Measurements from ENCODE around the gene TMED4. TPM values are rescaled to one million over a fixed set of nuclear protein-coding genes. Genes with fewer than 3 reads are reported as not detected.
"Not testable (repeated sequence)": the region's sequence is repeated elsewhere in the genome, so short reads cannot be mapped to it uniquely, and the experiment has no call there.

The TMED4 gene
- total RNA-seq, 2 donors from 2014 or later, result 55.1 to 73.2 TPM

DNA sequence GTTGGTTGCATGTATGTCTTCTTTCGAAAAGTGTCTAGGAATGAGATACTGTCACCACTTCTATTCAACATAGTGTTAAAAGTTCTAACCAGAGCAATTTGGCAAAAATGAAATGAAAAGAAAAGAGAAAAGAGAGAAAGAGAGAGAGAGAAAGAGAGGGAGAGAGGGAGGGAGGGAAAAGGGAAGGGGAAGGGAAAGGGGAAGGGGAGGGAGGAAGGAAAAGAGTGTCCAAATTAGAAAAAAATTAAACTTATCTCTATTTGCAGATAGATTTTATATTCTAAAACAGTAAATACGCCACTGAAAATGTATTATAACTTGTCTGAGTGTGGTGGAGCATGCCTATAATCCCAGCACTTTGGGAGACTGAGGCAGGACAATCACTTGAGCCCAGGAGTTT lies 24.5 kb downstream of the TMED4 start:
- intact Hi-C loops (cut with DNase I), result no loop called here
- DNase-seq, result no peak
- no peak for ATAC-seq

DNA sequence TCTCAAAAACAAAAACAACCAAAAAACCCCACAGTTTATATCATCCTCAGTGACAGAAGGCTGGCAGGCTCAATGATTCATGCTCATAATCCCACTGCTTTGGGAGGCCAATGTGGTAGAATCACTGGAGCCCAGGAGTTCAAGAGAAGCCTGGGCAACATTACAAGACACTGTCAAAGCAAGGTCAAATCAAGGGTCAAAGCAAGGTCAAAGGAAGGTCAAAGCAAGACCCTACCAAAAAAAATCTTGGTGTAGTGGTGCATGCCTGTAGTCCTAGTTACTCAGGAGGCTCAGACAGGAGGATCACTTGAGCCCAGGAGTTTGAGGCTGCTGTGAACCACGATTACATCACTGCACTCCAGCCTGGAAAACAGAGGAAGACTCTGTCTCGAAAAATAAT lies 26.7 kb downstream of the TMED4 start:
- DNase-seq, result no peak
- intact Hi-C loops (cut with DNase I), result no loop called here
- ATAC-seq, result no peak

DNA sequence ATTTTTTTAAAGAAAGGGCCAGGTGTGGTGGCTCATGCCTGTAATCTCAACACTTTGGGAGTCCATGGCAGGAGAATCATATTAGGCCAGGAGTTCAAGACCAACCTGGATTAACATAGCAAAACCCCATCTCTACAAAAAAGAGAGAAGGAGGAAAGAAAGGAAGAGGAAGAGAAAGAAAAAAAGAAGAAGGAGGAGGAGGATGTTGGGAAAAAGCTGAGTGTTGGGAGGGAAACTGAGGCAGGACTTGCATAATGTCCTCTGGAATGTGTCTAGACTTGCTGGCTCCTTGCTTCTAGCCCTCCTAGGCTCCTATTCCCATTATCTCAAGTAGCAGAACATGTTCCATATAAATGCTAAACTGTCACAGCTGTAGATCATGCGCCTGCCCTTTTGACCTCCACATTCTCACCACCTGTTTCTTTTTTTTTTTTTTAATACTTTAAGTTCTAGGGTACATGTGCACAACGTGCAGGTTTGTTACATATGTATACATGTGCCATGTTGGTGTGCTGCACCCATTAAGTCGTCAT lies 29.5 kb downstream of the TMED4 start:
- intact Hi-C loops (cut with DNase I); ATAC-seq; DNase-seq: not testable (repeated sequence)

DNA sequence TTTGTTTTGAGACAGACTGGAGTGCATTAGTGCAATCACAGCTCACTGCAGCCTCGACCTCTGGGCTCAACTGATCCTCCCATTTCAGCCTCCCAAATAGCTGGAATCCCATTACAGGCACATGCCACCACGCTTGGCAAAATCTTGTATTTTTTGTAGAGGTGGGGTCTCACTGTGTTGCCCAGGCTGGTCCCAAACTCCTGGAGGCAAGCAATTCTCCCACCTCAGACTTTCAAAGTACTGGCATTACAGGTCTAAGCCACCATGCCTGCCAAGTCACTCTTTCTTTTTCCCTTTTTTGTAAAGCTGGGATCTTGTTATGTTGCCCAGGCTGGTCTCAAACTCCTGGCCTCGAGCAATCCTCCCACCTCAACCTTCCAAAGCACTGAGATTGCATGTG lies 32.6 kb downstream of the TMED4 start:
- ATAC-seq, result no peak
- intact Hi-C loops (cut with DNase I), result no loop called here
- DNase-seq, result no peak

DNA sequence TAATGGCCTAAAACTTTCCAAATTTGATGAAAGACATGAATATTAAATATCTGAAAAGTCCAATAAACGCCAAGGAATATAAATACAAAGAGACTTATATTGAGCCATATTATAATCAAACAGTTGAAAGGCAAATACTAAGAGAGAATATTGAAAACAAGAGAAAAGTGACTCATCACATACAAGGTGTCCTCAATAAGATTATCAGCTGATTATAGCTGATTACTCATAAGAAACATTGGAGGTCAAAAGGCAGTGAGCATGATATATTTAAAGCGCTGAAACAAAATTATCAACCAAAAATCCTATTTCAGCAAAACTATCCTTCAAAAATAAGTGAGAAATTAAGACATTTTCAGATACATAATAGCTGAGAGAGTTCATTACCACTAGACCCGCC lies 33.1 kb downstream of the TMED4 start:
- intact Hi-C loops (cut with DNase I), result no loop called here
- DNase-seq (no peak), ATAC-seq (no peak)

DNA sequence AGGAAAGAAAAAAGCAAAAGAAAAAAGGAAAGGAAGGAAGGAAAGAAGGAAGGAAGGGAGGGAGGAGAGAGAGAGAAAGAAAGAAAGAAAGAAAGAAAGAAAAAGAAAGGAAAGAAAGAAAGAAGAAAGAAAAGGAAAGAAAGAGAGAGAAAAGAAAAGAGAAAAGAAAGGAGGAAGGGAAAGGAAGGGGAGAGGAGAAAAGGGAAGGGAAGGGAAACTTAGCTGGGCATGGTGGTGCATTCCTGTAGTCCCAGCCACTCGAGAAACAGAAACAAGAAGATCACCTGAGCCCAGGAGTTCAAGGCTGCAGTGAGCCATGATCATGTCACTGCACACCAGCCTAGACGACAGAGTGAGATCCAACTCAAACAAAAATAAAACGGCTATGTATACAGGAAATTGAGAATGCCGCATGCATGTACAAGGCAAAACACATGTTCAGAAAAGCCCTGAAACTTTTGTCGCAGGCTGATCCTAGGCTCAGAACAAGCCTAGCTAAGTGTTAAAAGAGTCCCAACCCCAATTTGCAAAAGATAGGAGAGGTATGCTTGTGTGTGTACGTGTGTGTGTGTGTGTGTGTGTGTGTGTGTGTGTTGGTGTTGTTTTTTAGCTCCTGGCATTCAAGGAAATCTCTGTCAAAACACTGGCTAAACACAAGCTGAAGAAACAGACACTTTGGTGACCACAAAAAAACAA lies 34.3 kb downstream of the TMED4 start:
- no peak for ATAC-seq
- intact Hi-C loops (cut with DNase I), result no loop called here
- no peak for DNase-seq

DNA sequence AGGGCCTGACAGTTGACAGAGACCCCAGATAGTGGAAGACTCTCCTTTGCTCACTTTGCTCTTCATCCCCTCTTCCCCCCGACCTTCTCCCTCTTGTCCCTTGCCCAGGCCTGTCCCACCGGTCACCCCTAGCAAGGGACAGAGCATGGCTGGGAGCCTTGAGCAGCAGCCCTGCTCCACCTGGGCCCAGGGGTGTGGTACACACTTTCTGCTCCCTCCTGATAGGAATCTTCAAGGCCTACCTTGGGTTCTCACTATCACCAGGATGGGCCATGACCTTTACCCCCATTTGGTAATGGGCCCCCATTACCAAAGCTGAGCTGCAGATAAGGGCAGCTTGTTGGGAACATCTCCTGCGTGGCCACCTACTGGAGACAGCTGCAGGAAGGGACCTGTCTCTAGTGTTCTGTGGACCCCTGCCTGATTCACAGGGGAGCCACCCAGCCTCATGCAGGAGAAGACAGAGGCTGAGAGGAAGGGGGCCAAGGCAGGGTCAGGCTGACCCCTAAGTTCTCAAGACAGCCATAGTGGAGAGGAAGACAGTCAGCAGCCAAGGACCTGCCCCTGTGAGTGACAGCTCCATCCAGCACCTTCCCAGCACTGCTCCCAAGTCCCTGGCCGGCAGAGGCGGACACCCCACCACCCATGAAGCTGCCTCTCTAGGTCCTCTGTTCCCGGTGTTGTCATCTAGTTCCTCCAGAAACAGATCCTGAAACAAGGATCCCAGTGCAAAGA lies 40.0 kb downstream of the TMED4 start:
- intact Hi-C loops (cut with DNase I), result no loop called here
- no peak for DNase-seq
- ATAC-seq, result no peak

DNA sequence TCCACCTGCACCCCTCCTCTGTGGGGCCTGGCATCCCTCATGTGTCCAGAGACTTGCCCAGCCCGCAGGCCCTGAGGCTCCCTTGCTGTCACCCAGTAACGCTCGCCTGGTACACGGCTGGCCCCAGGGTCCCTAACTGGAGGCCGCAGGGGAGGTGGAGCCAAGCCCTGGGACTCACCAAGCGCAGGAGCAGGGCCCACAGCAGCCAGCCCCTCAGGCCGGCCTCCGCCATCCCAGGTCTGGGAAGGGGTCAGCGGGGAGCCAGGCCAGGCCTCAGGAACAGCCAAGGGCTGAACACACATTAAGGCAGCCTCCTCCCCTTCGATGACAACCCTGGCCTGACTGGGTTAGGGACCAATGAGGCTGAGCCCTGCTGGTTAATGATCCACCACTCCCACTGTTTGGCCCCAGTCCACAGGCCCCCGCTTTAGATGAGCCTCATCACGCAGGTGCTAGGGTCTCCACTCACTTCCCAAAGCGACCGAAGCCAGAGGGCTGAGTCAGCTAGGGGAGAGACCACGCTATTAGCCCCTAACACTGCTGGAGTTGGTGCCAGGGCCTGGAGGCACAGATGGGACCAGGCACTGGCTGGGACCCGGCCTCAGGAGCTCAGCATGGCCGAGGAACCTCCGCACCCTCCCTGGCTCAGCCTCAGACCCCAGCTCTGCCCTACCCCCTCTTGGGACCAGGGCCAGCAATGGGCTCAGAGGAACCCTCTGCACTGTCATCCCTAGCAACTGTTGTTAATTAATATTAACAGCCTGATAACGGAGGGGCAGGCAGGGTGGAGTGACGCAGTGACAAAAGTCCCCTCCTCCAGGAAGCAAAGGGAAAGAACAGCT lies 40.8 kb downstream of the TMED4 start, which contains the start of gene NPC1L1:
Gene NPC1L1, minus strand, starts transcription at position 303 of the 842 bp plus-strand sequence. Its CDS starts 71 bp downstream, at position 232.
- no peak for ATAC-seq
- intact Hi-C loops (cut with DNase I), result no loop called here
- DNase-seq, result no peak

DNA sequence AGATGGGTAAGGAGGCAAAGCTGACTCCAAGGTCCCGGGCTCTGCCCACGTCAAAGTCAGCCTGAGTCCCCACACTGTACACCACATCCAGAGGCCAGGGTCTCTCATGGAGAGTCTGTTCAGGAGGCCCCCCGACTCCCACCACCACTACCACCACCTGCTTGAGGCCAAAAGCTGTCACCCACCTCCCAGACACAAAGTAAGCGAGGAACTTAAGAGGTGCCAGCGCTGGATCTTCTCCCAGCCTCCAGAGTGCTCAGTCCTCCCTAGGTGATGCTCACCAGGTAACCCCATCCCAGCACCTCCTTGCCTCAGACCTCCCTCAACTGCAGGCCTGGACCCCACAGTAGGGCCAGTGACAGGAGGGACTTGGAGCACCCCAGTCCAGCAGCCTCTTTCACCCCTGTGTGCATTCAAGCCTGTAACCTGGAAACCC lies 41.4 kb downstream of the TMED4 start:
- intact Hi-C loops (cut with DNase I), result no loop called here
- no peak for DNase-seq

DNA sequence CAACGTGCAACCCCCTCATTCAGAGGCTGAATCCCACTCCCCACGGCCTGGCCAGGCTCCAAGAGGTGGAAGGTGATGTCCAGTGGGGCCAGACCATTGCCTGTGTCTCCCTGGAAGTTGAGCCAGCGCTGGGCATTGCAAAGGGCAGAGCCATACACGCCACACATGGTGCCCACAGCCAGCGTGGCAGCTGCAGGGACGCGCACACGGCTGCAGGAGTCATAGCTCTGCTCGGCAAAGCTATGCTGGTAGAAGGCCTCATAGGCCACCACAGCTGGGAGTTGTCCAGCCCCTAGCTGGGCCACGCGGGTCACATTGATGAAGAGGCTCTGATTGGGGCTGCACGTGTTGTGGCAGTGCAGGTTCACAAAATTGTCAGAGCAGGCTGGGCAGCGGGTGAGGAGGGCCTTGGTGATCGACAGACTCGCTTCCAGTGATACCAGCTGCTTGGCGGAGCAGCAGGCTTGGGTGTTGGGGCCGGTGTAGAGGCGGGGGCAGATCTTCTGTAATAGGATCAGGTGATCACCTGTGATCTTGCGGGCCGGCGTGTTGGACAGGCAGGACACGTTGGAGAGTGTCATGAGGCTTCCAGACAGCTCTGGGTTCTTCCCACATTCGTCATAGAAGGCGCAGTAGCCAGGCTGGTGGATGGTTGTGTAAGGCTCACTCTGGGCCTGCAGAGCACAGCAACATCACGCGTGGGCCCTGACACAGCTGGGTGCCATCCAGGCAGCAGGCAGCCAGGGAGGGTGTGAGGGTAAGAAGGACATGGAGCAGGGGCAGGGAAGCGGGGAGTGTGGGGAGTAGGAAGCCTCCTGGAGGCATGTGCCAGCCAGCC lies 42.1 kb downstream of the TMED4 start:
- ATAC-seq (peak in 1 of 2 donors; percentile 84), DNase-seq (no peak)
- intact Hi-C loops (cut with DNase I), result no loop called here

More for the DNA sequence above, 41.4 kb downstream of the TMED4 start:
- no peak for ATAC-seq

DNA sequence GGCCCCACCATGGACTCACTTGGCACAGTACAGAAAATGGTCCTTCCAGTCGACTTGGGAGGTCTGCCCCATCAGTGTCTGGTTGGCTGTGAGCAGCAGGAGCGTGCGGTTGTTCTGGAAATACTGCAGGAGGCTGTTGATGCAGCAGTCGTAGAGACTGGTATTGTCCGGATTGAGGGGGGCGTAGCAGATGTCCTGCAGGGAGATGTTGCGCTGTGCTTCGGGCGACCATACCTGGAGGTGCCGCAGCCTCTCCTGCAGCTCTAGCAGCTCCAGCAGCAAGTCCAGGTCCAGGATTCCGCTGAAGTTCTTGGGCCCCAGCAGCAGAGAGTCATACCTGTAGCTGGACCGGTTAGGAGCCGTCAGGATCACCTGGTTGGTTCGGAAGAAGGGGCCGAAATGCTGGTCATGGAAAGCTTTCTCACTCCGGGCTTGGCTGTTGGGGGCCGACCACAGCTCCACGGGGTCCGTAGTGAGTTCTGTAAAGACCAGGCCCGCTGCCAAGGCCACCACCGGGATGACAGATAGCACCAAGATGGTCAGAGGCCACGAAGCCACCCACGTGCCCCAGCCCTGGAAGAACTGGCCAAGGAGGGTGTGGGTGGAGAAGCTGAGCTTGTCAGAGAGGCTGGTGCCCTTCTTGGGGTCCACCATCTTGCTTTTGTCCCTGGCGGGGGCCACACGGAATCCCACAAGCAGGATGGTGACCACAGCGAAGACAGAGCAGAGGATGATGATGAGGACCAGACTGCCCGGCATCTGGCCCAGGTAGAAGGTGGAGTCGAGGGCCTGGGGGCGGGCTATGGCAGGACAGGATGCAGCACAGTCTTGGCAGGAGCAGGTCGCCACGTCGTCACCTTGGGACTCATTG lies 43.0 kb downstream of the TMED4 start:
- DNase-seq (no peak), ATAC-seq (no peak)
- intact Hi-C loops (cut with DNase I), result no loop called here

DNA sequence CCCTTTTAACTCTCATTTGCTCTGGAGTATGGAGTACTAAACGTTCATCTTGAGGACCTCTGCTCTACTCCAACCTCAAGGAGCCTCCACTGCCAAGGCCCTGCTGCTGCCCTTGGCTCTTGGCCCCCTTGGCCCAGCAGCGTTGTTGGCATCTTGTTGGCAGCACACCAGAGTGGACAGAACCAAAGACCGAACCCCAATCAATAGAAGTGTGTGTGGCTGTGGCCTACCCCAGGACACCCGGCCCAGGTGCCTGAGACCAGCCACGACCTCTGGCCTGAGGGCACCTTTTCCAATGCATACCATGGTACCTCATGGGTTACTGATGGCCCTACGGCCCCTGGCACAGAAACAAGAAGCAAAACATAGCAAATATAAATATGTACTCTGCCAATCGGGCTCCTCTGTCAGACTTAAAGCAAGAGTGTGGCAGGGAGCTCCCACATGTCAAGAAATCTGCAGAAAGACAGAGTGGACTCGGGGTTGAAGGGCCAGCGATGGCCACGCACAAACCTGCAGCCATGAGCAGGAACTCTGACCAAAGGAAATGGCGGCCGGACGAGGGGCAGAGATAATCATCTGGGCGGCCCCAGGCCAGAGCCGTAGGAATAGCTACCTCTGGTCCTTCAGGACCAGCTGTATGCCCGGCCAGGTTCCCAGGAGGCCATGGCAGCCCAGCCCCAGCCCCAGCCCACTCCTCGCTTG lies 43.8 kb downstream of the TMED4 start:
- ATAC-seq, result peak in 1 of 2 donors; percentile 50
- intact Hi-C loops (cut with DNase I), result no loop called here
- no peak for DNase-seq

DNA sequence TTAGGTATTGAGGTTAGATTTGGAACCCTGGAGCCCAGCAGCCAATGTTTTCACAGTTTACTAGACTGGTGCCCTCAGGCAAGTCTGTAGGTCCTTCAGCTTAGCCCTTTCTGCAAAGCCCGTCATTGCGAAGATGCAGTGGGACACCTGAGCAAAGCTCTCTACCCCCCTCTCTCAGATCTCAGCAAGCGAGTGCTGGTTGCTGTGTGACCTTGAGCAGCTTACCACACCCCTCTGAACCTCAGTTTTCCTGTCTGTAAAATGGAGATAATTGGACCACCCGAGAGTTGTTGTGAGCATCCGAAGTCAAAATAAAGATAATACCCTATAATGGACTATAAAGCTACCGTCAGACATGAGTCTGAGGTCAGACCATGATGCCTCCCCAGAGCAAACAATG lies 44.6 kb downstream of the TMED4 start:
- ATAC-seq (no peak), DNase-seq (no peak)
- intact Hi-C loops (cut with DNase I), result no loop called here

DNA sequence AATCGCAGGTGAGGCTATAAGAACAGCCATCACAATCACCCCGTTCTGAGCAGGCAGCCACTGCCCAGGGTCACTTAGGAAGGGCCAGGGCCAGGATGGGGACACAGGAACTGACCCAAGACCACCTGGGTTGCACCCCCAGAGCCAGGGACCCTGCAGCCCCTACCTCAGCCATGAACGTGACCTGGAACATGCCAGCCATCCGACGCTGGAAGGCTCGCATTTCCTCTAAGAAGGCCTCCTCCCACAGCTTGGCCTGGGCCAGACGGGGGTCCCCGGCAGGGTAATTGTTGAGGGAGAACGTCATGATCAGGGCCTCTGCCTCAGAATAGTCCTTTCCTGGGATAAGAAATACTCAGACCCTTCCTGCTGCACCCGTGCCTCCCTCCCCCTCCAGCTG lies 45.9 kb downstream of the TMED4 start:
- ATAC-seq (no peak), DNase-seq (no peak)
- intact Hi-C loops (cut with DNase I), result no loop called here

DNA sequence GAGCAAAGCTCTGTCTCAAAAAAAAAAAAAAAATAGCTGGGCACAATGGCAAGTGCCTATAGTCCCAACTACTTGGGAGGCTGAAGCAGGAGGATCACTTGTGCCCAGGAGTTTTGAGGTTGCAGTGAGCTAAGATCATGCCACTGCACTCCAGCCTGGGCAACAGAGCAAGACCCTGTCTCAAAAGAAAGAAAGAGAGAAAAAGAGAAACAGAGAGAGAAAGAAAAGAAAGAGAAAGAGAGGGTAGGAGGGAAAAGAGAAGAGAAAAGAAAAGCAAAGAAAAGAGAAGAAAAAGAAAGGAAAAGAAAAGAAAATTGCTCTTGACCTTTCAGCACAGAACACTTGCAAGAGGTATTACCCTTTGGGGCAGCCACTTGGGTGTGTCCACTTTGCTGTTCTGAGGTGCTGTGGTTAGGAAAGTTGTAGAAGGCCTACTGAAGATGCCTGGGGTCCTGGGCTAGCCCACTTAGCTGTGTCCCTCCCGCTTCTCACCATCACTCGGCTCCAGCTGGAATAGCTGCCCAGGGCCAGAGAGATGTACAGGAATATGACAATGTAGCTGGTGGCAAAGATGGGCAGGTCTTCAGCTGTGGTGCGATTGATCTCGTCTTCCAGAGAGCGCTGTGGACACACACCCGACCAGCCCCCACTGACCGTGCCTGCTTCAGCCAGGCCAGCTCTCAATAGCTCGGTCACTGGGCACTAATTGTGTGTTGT lies 46.5 kb downstream of the TMED4 start:
- ATAC-seq, result no peak
- intact Hi-C loops (cut with DNase I), result no loop called here
- no peak for DNase-seq

DNA sequence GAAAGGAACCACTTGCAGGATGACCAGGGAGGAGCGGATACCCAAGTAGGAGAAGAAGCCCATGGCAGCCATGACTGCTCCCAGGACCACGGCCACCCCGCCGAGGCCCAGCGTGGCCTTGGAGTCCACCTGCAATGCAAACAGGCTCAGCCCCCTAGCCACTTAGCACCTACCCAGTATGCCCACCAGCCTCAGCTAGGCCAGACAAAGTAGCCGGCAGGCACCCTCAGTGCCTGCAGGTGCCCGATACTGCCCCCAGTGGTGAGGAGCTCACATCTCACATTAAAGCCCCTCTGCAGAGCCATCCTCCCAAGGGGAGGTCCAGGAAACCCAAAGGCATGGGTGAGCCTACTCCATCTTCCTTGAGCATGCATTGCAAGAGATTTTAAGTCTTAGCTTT lies 47.5 kb downstream of the TMED4 start:
- intact Hi-C loops (cut with DNase I), result no loop called here
- DNase-seq (no peak), ATAC-seq (peak in 1 of 2 donors; percentile 35)

DNA sequence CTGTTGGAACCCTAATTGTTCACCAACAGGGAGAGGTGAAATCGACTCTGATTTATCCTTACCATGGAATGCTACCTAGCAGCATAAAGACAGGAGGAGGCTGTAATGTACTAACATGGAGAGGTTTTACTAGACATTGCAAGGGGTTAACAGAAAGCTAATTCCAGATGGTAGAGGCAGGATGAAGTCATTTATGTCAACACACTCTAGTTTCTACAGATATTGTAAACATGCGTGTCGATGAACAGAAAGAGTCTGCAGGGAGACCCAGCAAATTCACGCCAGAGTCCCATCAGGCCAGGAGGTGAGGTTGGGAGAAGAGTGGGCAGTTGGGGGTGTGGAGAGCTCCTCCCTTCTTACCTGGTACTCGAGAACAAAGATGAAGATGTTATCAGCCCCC lies 47.9 kb downstream of the TMED4 start:
- no peak for ATAC-seq
- DNase-seq, result no peak
- intact Hi-C loops (cut with DNase I), result no loop called here
